Measurements from ENCODE around the gene C10orf95. TPM values are rescaled to one million over a fixed set of nuclear protein-coding genes. Genes with fewer than 3 reads are reported as not detected.
"Not testable (repeated sequence)": the region's sequence is repeated elsewhere in the genome, so short reads cannot be mapped to it uniquely, and the experiment has no call there.

C10orf95 gene, protein sequence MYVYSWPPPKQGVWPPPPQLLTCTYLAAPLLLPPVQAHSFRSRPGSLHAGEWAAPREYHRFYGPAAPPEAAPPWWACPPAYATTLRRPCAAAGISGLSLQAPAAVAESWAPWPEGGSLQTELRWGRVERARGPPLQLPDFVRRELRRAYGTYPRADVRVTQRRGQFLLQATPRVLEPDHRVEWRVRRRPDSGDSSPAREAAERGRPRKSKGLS
- under 1 TPM in 1 of 2 experiments, not detected in 1; 0.35 TPM for total RNA-seq

DNA sequence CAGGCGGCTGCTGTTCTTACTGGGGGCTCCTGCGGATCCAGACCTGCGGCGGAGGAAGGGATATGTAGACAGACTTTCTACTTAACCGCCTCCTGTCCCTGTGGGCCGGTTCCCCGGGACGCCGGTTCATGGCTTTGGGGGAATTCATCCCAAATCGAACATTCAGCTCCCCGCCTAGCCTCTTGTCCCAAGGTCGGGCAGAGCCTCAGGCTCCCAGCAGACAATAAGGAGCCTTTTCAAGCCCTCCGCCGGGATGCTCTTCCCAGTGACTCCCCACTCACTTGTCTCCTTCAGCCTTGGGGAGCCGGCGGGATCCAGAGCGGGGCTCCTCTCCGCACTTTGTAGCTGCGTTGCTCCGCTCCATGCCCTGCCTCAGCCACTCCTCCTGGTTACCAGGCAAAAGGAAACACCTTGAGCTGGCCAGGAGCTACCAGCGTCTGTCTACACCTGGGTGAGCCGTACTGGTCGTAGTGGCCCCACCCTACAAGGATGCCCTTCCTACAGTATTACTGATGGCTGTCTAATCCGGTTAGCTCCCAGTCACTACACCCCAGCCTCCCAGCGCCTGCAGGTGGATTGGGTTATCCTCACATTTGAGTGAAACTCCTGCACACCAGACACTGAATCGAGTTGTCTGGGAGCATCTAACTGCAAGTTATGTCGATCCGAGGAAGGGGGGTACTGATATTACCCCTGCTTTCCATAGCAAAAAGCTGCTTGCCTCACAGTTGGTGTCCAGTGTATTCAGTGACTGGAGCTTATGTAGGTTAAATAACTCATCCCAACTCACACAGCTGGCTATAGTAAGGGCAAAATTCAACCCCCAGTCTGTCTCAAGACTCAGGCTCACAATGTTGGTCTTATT, at the start of gene C10orf95:
TSS of gene C10orf95 (minus strand) at position 439 of the 865 bp plus-strand sequence. CDS start 450 bp downstream, outside the sequence.
- Mint-ChIP-seq H3K27ac (peak within 1 kb of the TSS; percentile 78), H3K27me3 (no peaks in the 10 kb centered on the region), H3K36me3 (peaks cover 12% of the 10 kb centered on the region), H3K9me3 (ENCODE audit: low read depth) (no peaks in the 10 kb centered on the region), H3K4me1 (peaks cover 45% of the 10 kb centered on the region), H3K4me3 (peak within 1 kb of the TSS; percentile 86)
- DNase-seq = peak; percentile 46
- no peak for ATAC-seq
- CTCF ChIA-PET = interaction anchor here (0.6 to 3.9 kb wide), 16 partner anchors 10 to 225 kb away, joined by 3 to 23 read pairs (median 5); partner anchors contain the start of genes CUEDC2, FBXL15, NFKB2 and SUFU

DNA sequence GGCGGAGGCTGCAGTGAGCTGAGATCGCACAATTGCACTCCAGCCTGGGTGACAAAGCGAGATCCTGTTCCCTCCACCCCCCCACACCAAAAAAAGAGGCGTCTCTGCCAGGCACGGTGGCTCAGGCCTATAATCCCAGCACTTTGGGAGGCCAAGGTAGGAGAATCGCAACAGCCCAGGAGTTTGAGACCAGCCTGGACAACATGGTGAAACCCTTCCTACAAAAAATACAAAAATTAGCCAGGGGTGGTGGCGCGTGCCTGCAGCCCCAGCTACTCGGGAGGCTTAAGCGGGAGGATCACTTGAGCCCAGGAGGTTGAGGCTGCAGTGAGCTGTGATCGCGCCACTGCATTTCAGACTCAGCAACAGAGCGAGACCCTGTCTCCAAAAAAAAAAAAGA, 49.3 kb upstream of the C10orf95 start:
- CTCF ChIA-PET = interaction anchor here (0.8 to 10.5 kb wide), 7 partner anchors 22 to 145 kb away, joined by 3 to 138 read pairs (median 4); no protein-coding TSS in a partner anchor
- not testable (repeated sequence) for H3K27me3 Mint-ChIP-seq; H3K4me3 Mint-ChIP-seq; H3K27ac Mint-ChIP-seq; DNase-seq; H3K9me3 Mint-ChIP-seq (ENCODE audit: low read depth); H3K36me3 Mint-ChIP-seq; ATAC-seq
- H3K4me1 Mint-ChIP-seq = peaks cover 27% of the 10 kb centered on the region

DNA sequence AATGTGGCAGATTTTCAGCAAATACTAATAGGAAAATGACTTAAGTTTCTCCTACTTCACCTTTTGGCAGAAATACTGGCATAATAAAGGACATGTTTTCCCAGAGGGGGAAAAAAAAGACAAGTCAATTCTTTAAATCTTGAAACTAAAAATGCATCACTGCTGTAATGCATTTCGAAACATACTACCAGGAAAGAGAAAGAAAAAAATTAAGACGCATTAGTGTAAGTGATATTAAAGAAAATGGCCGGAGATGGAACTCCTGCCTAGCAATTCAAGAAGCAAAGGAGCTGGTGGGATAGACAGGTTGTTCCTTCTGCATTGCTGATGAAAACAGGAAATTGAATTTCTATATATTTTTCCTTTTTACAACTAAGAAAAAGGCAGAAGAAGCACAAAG, 48.0 kb upstream of the C10orf95 start:
- Mint-ChIP-seq H3K9me3 (ENCODE audit: low read depth) (no peaks in the 10 kb centered on the region), H3K27me3 (no peaks in the 10 kb centered on the region), H3K4me1 (peaks cover 18% of the 10 kb centered on the region), H3K36me3 (peaks cover 3% of the 10 kb centered on the region), H3K27ac (no peak overlapping the region), H3K4me3 (no peak overlapping the region)
- no peak for DNase-seq
- ATAC-seq = no peak
- CTCF ChIA-PET = interaction anchor here (1.0 to 3.0 kb wide), 4 partner anchors 16 to 269 kb away, joined by 4 to 12 read pairs (median 4); no protein-coding TSS in a partner anchor

DNA sequence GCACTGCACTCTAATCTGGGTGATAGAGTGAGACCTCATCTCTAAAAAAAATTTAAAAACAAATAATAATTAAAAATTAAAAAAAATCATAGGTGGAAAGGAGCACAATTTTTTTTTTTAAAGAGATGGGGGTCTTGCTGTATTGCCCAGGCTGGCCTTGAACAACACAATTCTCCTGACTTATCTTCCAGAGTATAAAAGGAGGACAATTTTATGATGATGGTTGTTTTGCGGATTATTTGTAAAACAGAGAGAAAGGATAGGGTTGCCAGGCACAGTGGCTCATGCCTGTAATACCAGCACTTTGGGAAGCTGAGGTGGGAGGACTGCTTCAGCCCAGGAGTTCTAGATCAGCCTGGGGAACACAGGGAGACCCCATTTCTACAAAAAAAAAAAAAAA, 46.2 kb upstream of the C10orf95 start:
- Mint-ChIP-seq H3K9me3 (ENCODE audit: low read depth) (no peaks in the 10 kb centered on the region), H3K27ac (no peak overlapping the region)
- CTCF ChIA-PET = interaction anchor here (1.0 to 3.0 kb wide), 4 partner anchors 14 to 267 kb away, joined by 3 to 12 read pairs (median 6); no protein-coding TSS in a partner anchor

DNA sequence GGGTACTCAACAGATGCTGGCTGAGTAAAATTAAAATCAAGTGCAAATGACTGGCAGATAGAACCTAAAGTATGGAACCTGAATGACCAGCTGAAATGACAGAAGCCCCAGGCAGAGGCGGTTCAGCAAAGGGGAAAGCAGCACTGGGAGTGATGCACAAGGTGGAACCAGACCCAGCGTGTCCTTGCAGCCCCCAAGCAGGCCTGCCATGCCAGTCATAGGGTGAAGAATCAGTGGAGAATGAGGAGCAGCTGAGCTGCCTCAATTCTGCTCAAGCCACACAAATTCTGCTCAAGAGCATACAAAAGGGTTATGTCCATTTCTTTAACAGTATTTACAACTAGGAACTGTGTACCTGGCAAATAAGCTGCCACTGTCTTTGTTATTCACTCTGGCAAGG, 42.4 kb upstream of the C10orf95 start:
- no peak overlapping the region for H3K27ac Mint-ChIP-seq
- H3K27me3 Mint-ChIP-seq = no peaks in the 10 kb centered on the region
- H3K4me1 Mint-ChIP-seq = peaks cover 15% of the 10 kb centered on the region
- DNase-seq (no peak), ATAC-seq (no peak)
- no peaks in the 10 kb centered on the region for H3K9me3 Mint-ChIP-seq (ENCODE audit: low read depth)
- H3K36me3 Mint-ChIP-seq = peaks cover 6% of the 10 kb centered on the region
- CTCF ChIA-PET = interaction anchor here (1.1 kb wide), 1 partner anchor 90 kb away, joined by 3 read pairs; no protein-coding TSS in a partner anchor
- no peak overlapping the region for H3K4me3 Mint-ChIP-seq

More for the DNA sequence above, 46.2 kb upstream of the C10orf95 start:
- no peak for ATAC-seq
- H3K36me3 Mint-ChIP-seq = peaks cover 4% of the 10 kb centered on the region
- H3K4me1 Mint-ChIP-seq = peaks cover 24% of the 10 kb centered on the region
- DNase-seq = no peak
- H3K27me3 Mint-ChIP-seq = no peaks in the 10 kb centered on the region
- no peak overlapping the region for H3K4me3 Mint-ChIP-seq

DNA sequence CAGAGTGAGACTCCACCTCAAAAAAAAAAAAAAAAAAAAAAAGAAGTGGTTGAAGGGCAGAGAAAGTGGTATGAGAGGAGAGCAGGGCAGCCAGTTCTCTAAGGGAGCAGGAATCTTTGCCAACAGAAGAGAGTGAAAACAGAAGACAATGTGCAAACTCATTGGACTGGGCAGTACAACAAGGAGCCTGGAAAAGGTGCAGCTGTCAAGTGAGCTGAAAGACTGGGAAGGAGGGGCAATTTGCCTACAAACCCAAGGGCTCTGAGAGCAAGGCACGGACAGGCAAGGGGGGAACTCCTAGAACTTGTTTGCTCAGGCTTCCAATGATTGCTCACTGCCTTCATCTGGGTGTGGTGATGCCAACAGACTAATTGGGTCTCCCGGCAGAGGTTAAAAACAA, 41.6 kb upstream of the C10orf95 start:
- DNase-seq (no peak), ATAC-seq (no peak)
- no peaks in the 10 kb centered on the region for H3K9me3 Mint-ChIP-seq (ENCODE audit: low read depth)
- CTCF ChIA-PET = no interaction called here
- no peak overlapping the region for H3K4me3 Mint-ChIP-seq
- peaks cover 7% of the 10 kb centered on the region for H3K36me3 Mint-ChIP-seq
- H3K4me1 Mint-ChIP-seq = peaks cover 12% of the 10 kb centered on the region
- H3K27ac Mint-ChIP-seq = peak overlapping the region; percentile 10
- H3K27me3 Mint-ChIP-seq = no peaks in the 10 kb centered on the region

DNA sequence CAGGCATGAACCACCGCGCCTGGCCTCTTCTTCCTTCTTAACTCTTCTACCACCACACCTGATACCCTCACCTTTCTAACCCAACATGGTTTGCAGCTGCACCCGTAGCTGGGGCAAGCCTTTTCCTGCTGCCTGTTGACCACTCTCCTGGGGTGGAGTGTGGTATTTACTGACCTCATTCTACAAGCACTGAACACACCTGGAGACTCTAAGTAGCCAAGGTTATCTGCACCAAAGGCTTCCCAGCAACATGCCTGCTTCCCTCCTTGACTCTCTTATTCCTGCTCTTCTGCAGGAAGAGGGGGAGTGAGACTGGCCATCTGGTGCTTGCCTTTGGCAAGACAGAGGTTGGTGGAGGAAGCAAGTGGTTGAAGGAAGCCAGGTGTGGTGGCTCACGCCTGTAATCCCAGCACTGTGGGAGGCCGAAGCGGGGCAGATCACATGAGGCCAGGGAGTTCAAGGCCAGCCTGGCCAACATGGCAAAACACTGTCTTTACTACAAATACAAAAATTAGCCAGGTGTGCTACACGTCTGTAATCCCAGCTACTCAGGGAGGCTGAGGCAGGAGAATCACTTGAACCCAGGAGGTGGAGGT, 41.1 kb upstream of the C10orf95 start:
- DNase-seq = no peak
- Mint-ChIP-seq H3K36me3 (peaks cover 10% of the 10 kb centered on the region), H3K27ac (no peak overlapping the region), H3K4me3 (no peak overlapping the region), H3K4me1 (peaks cover 12% of the 10 kb centered on the region), H3K9me3 (ENCODE audit: low read depth) (no peaks in the 10 kb centered on the region), H3K27me3 (no peaks in the 10 kb centered on the region)
- CTCF ChIA-PET = no interaction called here
- ATAC-seq = no peak

DNA sequence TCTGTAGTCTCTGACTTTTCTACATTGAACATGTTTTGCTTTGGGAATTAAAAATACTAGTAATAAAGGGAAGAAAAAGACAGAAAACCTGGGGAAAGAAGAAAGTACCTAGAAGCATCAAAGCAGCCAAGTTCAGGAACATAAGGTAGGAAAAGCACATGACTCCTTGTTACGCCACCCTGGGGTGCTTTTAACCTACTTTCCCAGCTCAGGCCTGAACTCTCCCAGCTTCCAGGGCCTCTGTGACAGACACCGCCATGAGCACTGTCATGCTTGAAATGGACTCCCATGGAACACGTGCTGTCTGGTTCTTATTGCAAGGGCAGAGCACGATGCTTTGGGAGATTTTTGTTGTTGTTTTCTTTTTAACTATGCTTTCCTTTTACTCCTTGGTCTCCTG, 39.8 kb upstream of the C10orf95 start:
- Mint-ChIP-seq H3K9me3 (ENCODE audit: low read depth) (no peaks in the 10 kb centered on the region), H3K27ac (no peak overlapping the region), H3K27me3 (no peaks in the 10 kb centered on the region), H3K4me3 (no peak overlapping the region), H3K4me1 (peaks cover 12% of the 10 kb centered on the region), H3K36me3 (peaks cover 11% of the 10 kb centered on the region)
- ATAC-seq (no peak), DNase-seq (no peak)
- CTCF ChIA-PET = interaction anchor here (1.3 kb wide), 1 partner anchor 93 kb away, joined by 4 read pairs; no protein-coding TSS in a partner anchor

DNA sequence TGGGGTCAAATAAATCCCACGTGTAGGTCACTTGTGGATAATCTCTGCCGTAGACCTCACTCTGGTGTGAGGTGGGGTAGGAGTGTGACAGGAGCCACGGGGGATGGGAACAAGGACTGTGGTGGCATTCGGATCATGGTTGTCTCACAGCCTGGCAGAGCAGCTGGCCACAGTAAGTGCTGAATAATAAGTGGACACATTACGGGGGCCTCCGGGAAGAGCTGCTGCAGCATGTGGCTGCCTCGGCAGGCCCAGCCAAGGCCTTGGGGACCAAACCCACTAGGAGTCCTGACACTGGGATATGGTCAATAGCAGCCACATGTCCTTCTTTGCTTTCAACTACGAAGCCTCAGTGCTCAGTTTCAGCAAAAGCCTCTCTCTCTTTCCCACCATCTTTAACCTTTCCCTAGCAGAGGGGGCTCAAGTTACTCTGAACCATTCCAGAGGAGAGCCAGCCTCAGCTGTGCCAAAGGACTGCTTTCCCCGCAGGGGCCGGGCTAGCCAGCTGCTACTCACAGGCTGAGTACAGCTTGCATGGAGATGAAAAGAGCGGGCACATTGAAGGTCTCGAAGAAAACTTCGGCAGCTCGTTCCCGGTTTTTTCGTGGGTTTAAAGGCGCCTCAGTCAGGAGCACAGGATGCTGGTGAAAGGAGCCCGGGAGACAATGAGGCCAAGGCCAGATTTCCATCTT, 33.9 kb upstream of the C10orf95 start:
- no peak for DNase-seq
- CTCF ChIA-PET = no interaction called here
- Mint-ChIP-seq H3K36me3 (peaks cover 35% of the 10 kb centered on the region), H3K4me1 (no peaks in the 10 kb centered on the region), H3K4me3 (no peak overlapping the region), H3K27ac (no peak overlapping the region), H3K9me3 (ENCODE audit: low read depth) (no peaks in the 10 kb centered on the region), H3K27me3 (no peaks in the 10 kb centered on the region)
- no peak for ATAC-seq

DNA sequence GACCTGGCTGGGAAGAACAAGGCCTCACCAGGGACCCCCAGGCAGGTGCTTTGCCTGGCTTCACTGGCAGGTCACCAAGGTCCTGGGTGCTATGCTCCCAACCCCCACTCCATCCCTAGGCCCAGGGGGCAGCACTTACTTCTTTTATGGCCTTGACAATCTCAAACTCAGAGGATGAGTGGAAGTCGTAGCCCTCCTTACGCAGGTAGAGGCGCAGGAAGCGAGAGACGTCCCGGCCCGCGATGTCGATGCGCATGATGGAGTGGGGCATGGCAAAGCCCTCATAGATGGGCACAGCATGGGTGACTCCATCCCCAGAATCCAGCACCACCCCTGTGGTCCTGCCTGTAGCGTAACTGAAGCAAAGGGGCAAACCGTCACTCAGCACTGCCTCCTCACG, 32.7 kb upstream of the C10orf95 start:
- Mint-ChIP-seq H3K4me1 (peaks cover 1% of the 10 kb centered on the region), H3K27me3 (no peaks in the 10 kb centered on the region), H3K9me3 (ENCODE audit: low read depth) (no peaks in the 10 kb centered on the region), H3K4me3 (no peak overlapping the region), H3K36me3 (peaks cover 36% of the 10 kb centered on the region), H3K27ac (no peak overlapping the region)
- DNase-seq (no peak), ATAC-seq (no peak)
- CTCF ChIA-PET = interaction anchor here (1.1 to 2.5 kb wide), 3 partner anchors 9 to 100 kb away, joined by 3 to 7 read pairs (median 5); no protein-coding TSS in a partner anchor

DNA sequence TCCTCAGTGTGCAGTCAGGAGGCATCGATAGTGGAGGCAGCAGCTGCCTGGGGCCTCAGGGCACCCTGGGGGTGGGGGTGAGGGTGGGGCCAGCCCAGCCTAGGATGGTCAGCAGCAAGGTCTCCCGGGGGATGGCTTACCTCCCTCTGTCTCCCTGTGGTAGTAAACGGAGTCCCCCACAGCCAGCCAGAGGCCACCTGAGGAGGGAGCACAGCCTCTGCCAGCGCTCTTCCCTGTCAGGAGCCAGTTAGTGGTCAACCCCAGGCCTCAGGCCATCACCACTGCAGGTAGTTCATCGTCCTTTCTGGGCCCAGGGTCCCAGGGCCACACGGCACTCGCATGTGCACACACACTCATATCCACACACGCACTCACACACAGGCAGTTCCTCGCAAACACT, 29.1 kb upstream of the C10orf95 start:
- no peak overlapping the region for H3K27ac Mint-ChIP-seq
- H3K4me3 Mint-ChIP-seq = no peak overlapping the region
- peaks cover 4% of the 10 kb centered on the region for H3K4me1 Mint-ChIP-seq
- no peak for ATAC-seq
- no peak for DNase-seq
- CTCF ChIA-PET = interaction anchor here (1.0 to 5.3 kb wide), 10 partner anchors 22 to 328 kb away, joined by 3 to 35 read pairs (median 11); partner anchors contain the start of genes ACTR1A, C10orf95, FBXL15 and NFKB2
- no peaks in the 10 kb centered on the region for H3K9me3 Mint-ChIP-seq (ENCODE audit: low read depth)
- H3K36me3 Mint-ChIP-seq = peaks cover 28% of the 10 kb centered on the region
- H3K27me3 Mint-ChIP-seq = no peaks in the 10 kb centered on the region

DNA sequence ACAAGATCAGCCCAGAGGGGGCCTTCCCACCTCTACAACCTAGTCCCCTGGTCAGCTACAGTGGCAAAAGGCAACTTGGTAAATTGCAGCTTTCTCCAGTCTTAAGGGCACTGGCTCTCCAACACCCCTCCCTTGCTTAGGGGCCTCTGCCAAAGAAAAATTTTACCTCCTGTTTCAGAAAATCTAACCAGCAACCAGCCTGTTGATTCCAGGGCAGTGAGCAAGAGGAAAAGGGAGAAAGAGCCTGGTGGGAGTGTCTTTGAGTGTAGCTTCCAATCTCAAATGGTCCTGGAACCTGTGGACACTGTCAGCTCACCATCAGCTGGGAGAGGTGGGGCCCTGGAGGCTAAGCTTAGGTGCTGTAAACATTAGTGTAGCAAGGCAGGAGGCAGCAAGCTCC, 28.3 kb upstream of the C10orf95 start:
- H3K27ac Mint-ChIP-seq = no peak overlapping the region
- peaks cover 25% of the 10 kb centered on the region for H3K36me3 Mint-ChIP-seq
- no peaks in the 10 kb centered on the region for H3K27me3 Mint-ChIP-seq
- no peak for ATAC-seq
- CTCF ChIA-PET = interaction anchor here (0.9 to 5.3 kb wide), 24 partner anchors 11 to 327 kb away, joined by 3 to 35 read pairs (median 6); partner anchors contain the start of genes ACTR1A, C10orf95, CUEDC2 and ELOVL3
- H3K9me3 Mint-ChIP-seq (ENCODE audit: low read depth) = no peaks in the 10 kb centered on the region
- no peak for DNase-seq
- H3K4me3 Mint-ChIP-seq = no peak overlapping the region
- H3K4me1 Mint-ChIP-seq = peaks cover 4% of the 10 kb centered on the region
